Karpas-422 (cell line): Measurements from ENCODE around the gene MORN3. TPM values are rescaled to one million over a fixed set of nuclear protein-coding genes. Genes with fewer than 3 reads are reported as not detected.

Experiments
- small RNA-seq: library from RNA; depleted of rRNA; stranded (forward); fragments of <200 nt; gene quantifications from one replicate; pipeline ENCODE3, GENCODE V24; 2014
- total RNA-seq: library from RNA; depleted of rRNA; stranded (reverse); fragments of >200 nt; shearing (Covaris generic); gene quantifications from 2 replicates; pipeline ENCODE4 v1.2.3, GENCODE V29; 2014; ENCODE audit warnings: low replicate concordance; rRNA removed

MORN3 gene
- total RNA-seq, 1 experiment from 2014 or later, result 1.6 TPM

Small RNAs within 50 kb of the gene (small RNA-seq; reads per million reads assigned to genes)
- gene RNU6-1004P, result not detected

Other genes starting within 250 kb of the MORN3 start
- 39.1 and 102 TPM in 2 replicates for gene KDM2B, start 88.6 kb downstream of the MORN3 start, total RNA-seq
- 17.6 and 20.3 TPM in 2 replicates for gene ORAI1, start 43.1 kb downstream of the MORN3 start, total RNA-seq
- gene TMEM120B, start 43.1 kb upstream of the MORN3 start, total RNA-seq, result 8.7 and 15.8 TPM in 2 replicates
- 7.2 and 17.5 TPM in 2 replicates for gene RHOF, start 124.0 kb upstream of the MORN3 start, total RNA-seq
- 2.1 and 2.3 TPM in 2 replicates for gene SETD1B, start 134.4 kb upstream of the MORN3 start, total RNA-seq
- not detected in 2 replicates for gene HPD, start 189.2 kb upstream of the MORN3 start, total RNA-seq
- 70.6 and 127 TPM in 2 replicates for gene PSMD9, start 219.1 kb upstream of the MORN3 start, total RNA-seq
- 17.9 and 30.3 TPM in 2 replicates for gene CFAP251, start 248.9 kb upstream of the MORN3 start, total RNA-seq